MCF 10A (cell line): ENCODE data around the gene RAB8A. TPM values are rescaled to one million over a fixed set of nuclear protein-coding genes. Genes with fewer than 3 reads are reported as not detected.
"Not testable (repeated sequence)": the region's sequence is repeated elsewhere in the genome, so short reads cannot be mapped to it uniquely, and the experiment has no call there.

Experiments used
- BruUV-seq: library from RNA; stranded (reverse); fragments of 400-500 nt; replicated peaks from 2 replicates; lab custom pipeline; 2021; lab: Mats Ljungman, UMichigan
- CTCF ChIA-PET: fragments of 300-600 bp; sonication (Branson Sonifier 250); formaldehyde crosslinking; extraction: SDS; loops from one replicate; lab custom pipeline; 2021; ENCODE audit warnings: antibody characterized with exemption, inconsistent platforms; lab: Yijun Ruan, JAX
- POLR2A ChIA-PET: fragments of 300-600, 350-650 bp; sonication (Branson Sonifier 250); formaldehyde crosslinking; extraction: SDS; loops from one replicate; lab custom pipeline; 2020; ENCODE audit warnings: antibody characterized with exemption, inconsistent platforms; lab: Yijun Ruan, JAX
- DNase-seq: peaks from one replicate; pipeline ENCODE4 v3.0.0-alpha.2; 2018; ENCODE audit not compliant: unreplicated experiment
- H3K27ac Mint-ChIP-seq: one replicate; pipeline ENCODE4 v1.8.0; 2022; ENCODE audit warnings: mild to moderate bottlenecking, low read depth, mixed read lengths; ENCODE audit not compliant: unreplicated experiment
- H3K27me3 Mint-ChIP-seq: one replicate; pipeline ENCODE4 v1.8.0; 2022; ENCODE audit warnings: mixed read lengths; ENCODE audit not compliant: insufficient read depth, unreplicated experiment
- H3K36me3 Mint-ChIP-seq: one replicate; pipeline ENCODE4 v1.8.0; 2022; ENCODE audit warnings: mild to moderate bottlenecking, moderate library complexity, mixed read lengths; ENCODE audit not compliant: insufficient read depth, unreplicated experiment
- H3K4me1 Mint-ChIP-seq: one replicate; pipeline ENCODE4 v1.8.0; 2022; ENCODE audit warnings: mixed read lengths; ENCODE audit not compliant: insufficient read depth, unreplicated experiment
- H3K4me3 Mint-ChIP-seq: one replicate; pipeline ENCODE4 v1.8.0; 2022; ENCODE audit warnings: mild to moderate bottlenecking, moderate library complexity, mixed read lengths; ENCODE audit not compliant: unreplicated experiment
- H3K9me3 Mint-ChIP-seq: one replicate; pipeline ENCODE4 v1.8.0; 2022; ENCODE audit warnings: mixed read lengths; ENCODE audit not compliant: unreplicated experiment
- CTCF ChIP-seq: fragments of 200-600 bp; IDR thresholded peaks from one replicate; pipeline ENCODE4 v1.8.0; 2022; ENCODE audit warnings: antibody characterized with exemption, mild to moderate bottlenecking; ENCODE audit not compliant: unreplicated experiment
- intact Hi-C: fragments of 100-400 bp; cut with micrococcal nuclease; formaldehyde crosslinking; loops from 2 replicates; pipeline ENCODE4 v1.14.1; 2022
- total RNA-seq: library from RNA; stranded (reverse); gene quantifications from 2 replicates; pipeline ENCODE4 v1.2.3, GENCODE V29; 2022

The RAB8A gene
- total RNA-seq, 1 experiment from 2014 or later, result 41.6 TPM

GRCh38 chr19:16117594-16118033 is 5.9 kb downstream of the RAB8A start:
- no TSS peak for BruUV-seq
- intact Hi-C loops, result no loop called here
- Mint-ChIP-seq H3K27me3 (no peaks in the 10 kb centered on the region), H3K36me3 (peaks cover 63% of the 10 kb centered on the region), H3K4me3 (no peak overlapping the region), H3K9me3 (no peaks in the 10 kb centered on the region), H3K4me1 (no peaks in the 10 kb centered on the region), H3K27ac (no peak overlapping the region)
- ChIA-PET CTCF (interaction anchor here (0.5 to 1.0 kb wide), 5 partner anchors 52 to 487 kb away, joined by 3 to 4 read pairs (median 3); no protein-coding TSS in a partner anchor), POLR2A (no interaction called here)
- no peak for TF ChIP-seq CTCF
- DNase-seq, result no peak

- ChIA-PET CTCF (interaction anchor here (0.6 to 1.0 kb wide), 4 partner anchors 10 to 488 kb away, joined by 3 to 4 read pairs (median 3); no protein-coding TSS in a partner anchor), POLR2A (no interaction called here)
- H3K27me3 Mint-ChIP-seq, result no peaks in the 10 kb centered on the region
- no TSS peak for BruUV-seq
- DNase-seq, result no peak
- intact Hi-C loops, result no loop called here
- no peak overlapping the region for H3K4me3 Mint-ChIP-seq
- H3K27ac Mint-ChIP-seq, result no peak overlapping the region
- no peaks in the 10 kb centered on the region for H3K4me1 Mint-ChIP-seq
- H3K36me3 Mint-ChIP-seq, result peaks cover 63% of the 10 kb centered on the region
- no peaks in the 10 kb centered on the region for H3K9me3 Mint-ChIP-seq
- TF ChIP-seq CTCF, result no peak
Observed at GRCh38 chr19:16118489-16119033, 6.9 kb downstream of the RAB8A start.

GRCh38 chr19:16119075-16119857 is 7.6 kb downstream of the RAB8A start:
- BruUV-seq, H3K9me3 Mint-ChIP-seq, H3K4me3 Mint-ChIP-seq, DNase-seq, intact Hi-C loops, H3K27ac Mint-ChIP-seq, H3K27me3 Mint-ChIP-seq, H3K4me1 Mint-ChIP-seq: not testable (repeated sequence)
- H3K36me3 Mint-ChIP-seq, result peaks cover 63% of the 10 kb centered on the region
- CTCF ChIA-PET, result interaction anchor here (0.6 kb wide), 1 partner anchor 78 kb away, joined by 3 read pairs; no protein-coding TSS in a partner anchor
- POLR2A ChIA-PET, result interaction anchor here (0.6 to 1.6 kb wide), 2 partner anchors 8 to 52 kb away, joined by 3 read pairs; partner anchors contain the start of gene RAB8A

- Mint-ChIP-seq H3K4me1 (no peaks in the 10 kb centered on the region), H3K27me3 (no peaks in the 10 kb centered on the region), H3K27ac (no peak overlapping the region), H3K4me3 (no peak overlapping the region), H3K36me3 (peaks cover 68% of the 10 kb centered on the region), H3K9me3 (no peaks in the 10 kb centered on the region)
- BruUV-seq, result no TSS peak
- ChIA-PET CTCF (interaction anchor here (0.6 to 1.0 kb wide), 3 partner anchors 9 to 10 kb away, joined by 3 to 4 read pairs (median 4); partner anchors contain the start of gene RAB8A), POLR2A (interaction anchor here (1.6 kb wide), 1 partner anchor 10 kb away, joined by 3 read pairs; the partner anchor contains the start of gene RAB8A)
- intact Hi-C loops, result no loop called here
- DNase-seq, result no peak
- TF ChIP-seq CTCF, result no peak
Observed at GRCh38 chr19:16121141-16121540, 9.5 kb downstream of the RAB8A start.
